Measurements from ENCODE around the gene DENND1A. TPM values are rescaled to one million over a fixed set of nuclear protein-coding genes. Genes with fewer than 3 reads are reported as not detected.
"Not testable (repeated sequence)": the region's sequence is repeated elsewhere in the genome, so short reads cannot be mapped to it uniquely, and the experiment has no call there.

Gene DENND1A
- total and polyA plus RNA-seq, 9 donors = 9.3 to 16.0 (median 13.8) TPM

DNA sequence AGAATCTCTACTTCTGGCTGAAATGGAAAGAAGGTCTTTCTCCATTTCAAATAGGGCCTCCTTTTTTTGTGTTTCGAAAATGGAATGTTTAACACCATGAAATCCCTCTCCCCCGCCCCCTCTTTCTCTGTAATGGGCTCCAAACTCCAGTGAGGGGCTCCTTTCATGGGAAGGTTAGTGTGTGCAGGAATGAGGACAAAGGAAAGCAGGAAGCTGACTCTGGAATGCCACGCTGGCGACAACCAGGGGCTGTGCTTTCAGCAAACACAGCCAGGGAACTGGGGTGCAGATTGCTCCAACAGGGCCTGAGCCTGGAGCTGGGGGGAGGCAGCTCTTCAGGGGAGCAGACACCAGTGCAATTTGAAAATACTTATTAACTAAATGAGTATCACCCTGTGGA, 491.1 kb downstream of the DENND1A start:
- Histone ChIP-seq H3K4me3 (ENCODE audit: low read length) (no peak overlapping the region), H3K27ac (ENCODE audit: low read length) (no peak overlapping the region), H3K27me3 (ENCODE audit: control insufficient read depth, insufficient read depth, low read length) (no peaks in the 10 kb centered on the region), H3K36me3 (ENCODE audit: control insufficient read depth, insufficient read depth, low read length) (peaks cover 21% of the 10 kb centered on the region), H3K4me1 (ENCODE audit: control insufficient read depth, insufficient read depth, low read length) (peaks cover 3% of the 10 kb centered on the region), H3K9me3 (replicated peaks; ENCODE audit: control insufficient read depth, low read depth, low read length) (no peaks in the 10 kb centered on the region)
- no peak for DNase-seq
- WGBS (ENCODE audit: insufficient coverage) = no CpG with 5 or more reads among the region's 4 CpGs

DNA sequence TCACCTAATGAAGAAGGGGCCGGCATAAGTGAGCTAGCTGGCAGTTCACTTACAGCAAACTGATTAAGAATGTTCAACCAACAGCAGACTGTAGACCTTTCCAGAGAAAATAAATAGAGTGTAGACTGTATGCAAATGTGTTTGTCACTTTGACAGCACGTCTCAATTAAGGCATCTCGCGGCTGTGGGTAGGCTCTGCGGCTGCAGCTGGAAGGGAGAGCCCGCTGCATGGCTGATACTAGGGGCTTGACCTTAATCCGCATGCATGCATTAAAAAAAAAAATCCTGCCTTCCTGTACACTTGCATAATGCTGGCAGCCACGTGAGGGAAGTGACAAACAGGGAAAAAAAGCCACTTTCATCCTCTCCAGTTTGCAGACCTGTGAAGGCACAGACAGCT, 491.6 kb downstream of the DENND1A start:
- WGBS (ENCODE audit: insufficient coverage) = 40% methylated on average over 2 of the region's 8 CpGs

DNA sequence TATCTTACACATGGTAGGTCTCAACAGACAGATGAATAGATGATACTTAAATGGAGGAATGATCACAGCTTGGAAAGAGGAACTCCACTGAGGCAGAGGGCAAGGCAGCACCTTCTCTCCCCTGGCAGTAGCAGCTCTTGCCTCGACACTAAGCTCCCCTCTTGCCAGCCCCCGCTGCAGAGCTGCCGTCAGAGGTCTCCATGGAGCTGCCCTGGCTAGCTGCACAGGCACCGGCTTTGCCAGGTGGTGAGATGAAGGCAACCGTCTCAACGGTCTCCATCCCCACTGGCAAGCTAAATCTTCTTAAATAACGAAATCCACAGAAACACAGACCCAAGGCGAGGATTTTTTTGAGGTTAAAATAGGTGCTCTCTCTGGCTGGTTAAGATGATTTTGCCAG, 492.7 kb downstream of the DENND1A start:
- no peak for DNase-seq
- peaks cover 21% of the 10 kb centered on the region for H3K36me3 ChIP-seq (ENCODE audit: control insufficient read depth, insufficient read depth, low read length)

More for the DNA sequence above, 491.6 kb downstream of the DENND1A start:
- no peak for DNase-seq
- no peaks in the 10 kb centered on the region for H3K27me3 ChIP-seq (ENCODE audit: control insufficient read depth, insufficient read depth, low read length)
- peaks cover 3% of the 10 kb centered on the region for H3K4me1 ChIP-seq (ENCODE audit: control insufficient read depth, insufficient read depth, low read length)
- no peak overlapping the region for H3K4me3 ChIP-seq (ENCODE audit: low read length)
- no peak overlapping the region for H3K27ac ChIP-seq (ENCODE audit: low read length)
- peaks cover 21% of the 10 kb centered on the region for H3K36me3 ChIP-seq (ENCODE audit: control insufficient read depth, insufficient read depth, low read length)
- H3K9me3 ChIP-seq (replicated peaks; ENCODE audit: control insufficient read depth, low read depth, low read length) = no peaks in the 10 kb centered on the region

DNA sequence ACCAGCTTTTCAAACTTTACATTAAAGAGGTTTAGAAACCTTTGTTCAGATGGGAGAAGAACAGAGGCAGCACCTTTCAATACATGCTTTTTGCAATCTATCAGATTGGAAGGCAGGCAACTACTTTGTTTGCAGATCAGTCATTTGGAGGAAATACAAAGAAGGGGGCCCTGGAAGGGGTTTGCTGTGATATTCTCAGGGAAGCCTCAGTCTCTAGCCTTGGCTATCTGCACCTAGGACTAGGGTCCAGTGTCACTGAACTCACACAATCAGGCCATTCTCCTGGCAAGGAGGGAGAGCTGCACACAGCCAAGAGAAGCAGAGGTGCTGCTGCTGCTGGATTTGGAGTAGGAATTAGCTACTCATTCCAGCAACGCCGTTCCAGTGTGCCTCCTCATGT, 494.5 kb downstream of the DENND1A start:
- Histone ChIP-seq H3K9me3 (replicated peaks; ENCODE audit: control insufficient read depth, low read depth, low read length) (no peaks in the 10 kb centered on the region), H3K4me3 (ENCODE audit: low read length) (no peak overlapping the region), H3K27ac (ENCODE audit: low read length) (no peak overlapping the region), H3K27me3 (ENCODE audit: control insufficient read depth, insufficient read depth, low read length) (no peaks in the 10 kb centered on the region), H3K36me3 (ENCODE audit: control insufficient read depth, insufficient read depth, low read length) (peaks cover 21% of the 10 kb centered on the region), H3K4me1 (ENCODE audit: control insufficient read depth, insufficient read depth, low read length) (peaks cover 3% of the 10 kb centered on the region)
- 79% methylated on average over 2 of the region's 2 CpGs for WGBS (ENCODE audit: insufficient coverage)
- DNase-seq = no peak

More for the DNA sequence above, 492.7 kb downstream of the DENND1A start:
- H3K27me3 ChIP-seq (ENCODE audit: control insufficient read depth, insufficient read depth, low read length) = no peaks in the 10 kb centered on the region
- H3K4me1 ChIP-seq (ENCODE audit: control insufficient read depth, insufficient read depth, low read length) = peaks cover 3% of the 10 kb centered on the region
- no peaks in the 10 kb centered on the region for H3K9me3 ChIP-seq (replicated peaks; ENCODE audit: control insufficient read depth, low read depth, low read length)
- H3K27ac ChIP-seq (ENCODE audit: low read length) = no peak overlapping the region
- 88% methylated on average over 3 of the region's 8 CpGs for WGBS (ENCODE audit: insufficient coverage)
- H3K4me3 ChIP-seq (ENCODE audit: low read length) = no peak overlapping the region

DNA sequence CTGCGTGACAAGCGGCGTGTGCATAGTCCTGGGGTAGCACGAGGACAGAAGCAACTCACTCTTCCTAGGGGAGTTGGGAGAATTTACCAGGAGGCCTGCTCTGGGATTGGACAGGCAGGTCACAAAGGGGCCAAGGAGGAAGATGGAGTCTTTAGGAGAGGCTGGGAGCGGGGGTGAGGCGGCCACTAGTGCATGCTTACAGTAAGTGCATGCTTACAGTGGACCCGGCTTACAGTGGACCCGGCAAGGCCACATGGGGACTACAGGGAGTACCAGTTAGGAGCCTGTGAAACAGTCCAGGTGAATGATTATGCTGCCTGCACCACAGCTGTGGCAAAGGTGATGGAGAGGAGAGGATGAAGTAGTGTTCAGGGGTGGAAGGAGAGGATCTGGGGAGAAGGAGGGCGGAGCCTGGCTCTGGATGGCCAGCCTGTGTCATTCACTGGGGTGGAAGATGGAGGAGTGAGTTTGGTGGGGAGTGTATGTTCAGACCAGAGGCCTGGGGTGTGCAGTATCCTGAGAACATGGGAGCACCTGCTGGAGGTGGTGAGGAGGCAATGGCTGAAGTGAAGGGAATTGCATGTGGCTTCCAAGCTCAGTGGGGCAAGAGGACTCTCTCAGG, 495.2 kb downstream of the DENND1A start:
- no peak for DNase-seq
- Histone ChIP-seq H3K27me3 (ENCODE audit: control insufficient read depth, insufficient read depth, low read length) (no peaks in the 10 kb centered on the region), H3K36me3 (ENCODE audit: control insufficient read depth, insufficient read depth, low read length) (peaks cover 13% of the 10 kb centered on the region), H3K27ac (ENCODE audit: low read length) (no peak overlapping the region), H3K4me3 (ENCODE audit: low read length) (no peak overlapping the region), H3K9me3 (replicated peaks; ENCODE audit: control insufficient read depth, low read depth, low read length) (no peaks in the 10 kb centered on the region), H3K4me1 (ENCODE audit: control insufficient read depth, insufficient read depth, low read length) (peaks cover 3% of the 10 kb centered on the region)
- 75% methylated on average over 9 of the region's 9 CpGs for WGBS (ENCODE audit: insufficient coverage)

DNA sequence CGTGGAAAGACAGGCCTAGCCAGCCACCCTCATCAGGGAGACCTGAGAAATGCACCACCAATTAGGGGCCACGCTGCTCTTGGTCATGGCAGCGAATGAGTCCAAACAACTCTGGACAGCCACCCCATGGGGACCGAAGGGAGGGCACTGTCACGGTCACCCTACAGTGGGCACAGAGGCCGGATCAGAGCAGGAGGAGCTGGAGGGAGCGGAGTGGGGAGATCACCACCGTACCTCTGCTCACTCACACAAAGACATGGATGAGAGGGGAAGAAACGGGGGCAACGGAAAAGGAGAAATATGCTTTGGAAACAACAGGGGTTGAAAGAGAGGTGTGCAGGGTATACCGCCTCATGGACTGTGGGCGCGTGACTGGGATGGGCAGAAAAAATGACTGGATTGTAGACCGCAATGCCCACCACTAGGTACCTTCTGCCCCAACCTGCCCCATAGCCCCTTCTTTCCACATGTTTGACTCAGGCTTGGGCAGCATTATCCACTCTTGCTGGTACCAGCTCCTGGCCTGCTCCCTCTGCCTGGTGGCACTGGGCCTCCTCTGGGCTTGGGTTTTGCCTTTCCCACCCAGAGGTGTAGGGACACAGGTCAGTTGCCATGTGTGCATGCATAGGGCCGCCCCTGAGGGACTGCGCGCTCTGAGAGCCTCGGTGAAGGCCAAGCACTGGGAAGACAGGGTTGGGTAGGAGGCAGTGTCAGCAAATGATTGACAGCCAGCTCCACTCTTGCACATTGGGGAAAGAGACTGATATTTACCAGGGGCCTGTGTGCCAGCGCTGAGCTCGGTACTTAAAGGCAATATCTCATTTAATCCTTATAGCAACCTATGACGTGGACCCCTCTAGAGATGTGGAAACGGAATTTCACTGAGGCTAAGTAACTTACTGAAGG, 497.3 kb downstream of the DENND1A start:
- H3K4me1 ChIP-seq (ENCODE audit: control insufficient read depth, insufficient read depth, low read length) = no peaks in the 10 kb centered on the region
- no peak overlapping the region for H3K27ac ChIP-seq (ENCODE audit: low read length)
- H3K36me3 ChIP-seq (ENCODE audit: control insufficient read depth, insufficient read depth, low read length) = peaks cover 8% of the 10 kb centered on the region
- no peak overlapping the region for H3K4me3 ChIP-seq (ENCODE audit: low read length)
- no peaks in the 10 kb centered on the region for H3K27me3 ChIP-seq (ENCODE audit: control insufficient read depth, insufficient read depth, low read length)
- 93% methylated on average over 14 of the region's 22 CpGs for WGBS (ENCODE audit: insufficient coverage)
- DNase-seq = no peak
- no peaks in the 10 kb centered on the region for H3K9me3 ChIP-seq (replicated peaks; ENCODE audit: control insufficient read depth, low read depth, low read length)

DNA sequence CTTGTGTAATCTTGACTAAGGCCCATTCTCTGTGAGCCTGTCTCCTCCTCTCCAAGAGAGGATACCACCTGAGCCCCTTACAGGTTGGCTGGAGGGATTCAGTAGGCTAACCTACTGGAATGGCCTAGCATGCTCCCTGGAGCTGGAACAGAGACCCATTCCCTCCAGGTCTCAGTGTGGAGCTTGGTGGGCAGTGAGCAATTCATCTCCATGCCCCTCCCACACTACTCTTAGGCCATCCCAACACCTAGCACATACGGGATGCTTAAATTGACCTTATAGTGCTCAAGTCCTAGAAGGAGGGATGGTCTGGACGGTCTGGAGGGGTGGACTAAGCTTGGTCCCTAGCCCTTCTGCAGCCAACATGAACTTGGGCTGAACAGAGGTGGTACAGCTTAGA, 498.3 kb downstream of the DENND1A start:
- Histone ChIP-seq H3K36me3 (ENCODE audit: control insufficient read depth, insufficient read depth, low read length) (peaks cover 4% of the 10 kb centered on the region), H3K9me3 (replicated peaks; ENCODE audit: control insufficient read depth, low read depth, low read length) (no peaks in the 10 kb centered on the region), H3K27ac (ENCODE audit: low read length) (no peak overlapping the region), H3K27me3 (ENCODE audit: control insufficient read depth, insufficient read depth, low read length) (no peaks in the 10 kb centered on the region), H3K4me3 (ENCODE audit: low read length) (no peak overlapping the region), H3K4me1 (ENCODE audit: control insufficient read depth, insufficient read depth, low read length) (no peaks in the 10 kb centered on the region)
- 75% methylated on average over 1 of the region's 2 CpGs for WGBS (ENCODE audit: insufficient coverage)
- DNase-seq = no peak

DNA sequence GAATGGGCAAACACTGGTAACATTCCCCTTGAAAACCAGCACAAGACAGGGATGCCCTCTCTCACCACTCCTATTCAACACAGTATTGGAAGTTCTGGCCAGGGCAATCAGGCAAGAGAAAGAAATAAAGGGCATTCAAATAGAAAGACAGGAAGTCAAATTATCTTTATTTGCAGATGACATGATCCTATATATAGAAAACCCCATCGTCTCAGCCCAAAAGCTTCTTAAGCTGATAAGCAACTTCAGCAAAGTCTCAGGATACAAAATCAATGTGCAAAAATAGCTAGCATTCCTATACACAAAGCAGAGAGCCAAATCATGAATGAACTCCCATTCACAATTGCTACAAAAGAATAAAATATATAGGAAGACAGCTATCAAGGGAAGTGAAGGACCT, 501.5 kb downstream of the DENND1A start:
- not testable (repeated sequence) for H3K27ac ChIP-seq (ENCODE audit: low read length); H3K27me3 ChIP-seq (ENCODE audit: control insufficient read depth, insufficient read depth, low read length); H3K4me1 ChIP-seq (ENCODE audit: control insufficient read depth, insufficient read depth, low read length); DNase-seq; H3K4me3 ChIP-seq (ENCODE audit: low read length); H3K36me3 ChIP-seq (ENCODE audit: control insufficient read depth, insufficient read depth, low read length); H3K9me3 ChIP-seq (replicated peaks; ENCODE audit: control insufficient read depth, low read depth, low read length)
- WGBS (ENCODE audit: insufficient coverage) = no CpG with 5 or more reads among the region's 1 CpG

DNA sequence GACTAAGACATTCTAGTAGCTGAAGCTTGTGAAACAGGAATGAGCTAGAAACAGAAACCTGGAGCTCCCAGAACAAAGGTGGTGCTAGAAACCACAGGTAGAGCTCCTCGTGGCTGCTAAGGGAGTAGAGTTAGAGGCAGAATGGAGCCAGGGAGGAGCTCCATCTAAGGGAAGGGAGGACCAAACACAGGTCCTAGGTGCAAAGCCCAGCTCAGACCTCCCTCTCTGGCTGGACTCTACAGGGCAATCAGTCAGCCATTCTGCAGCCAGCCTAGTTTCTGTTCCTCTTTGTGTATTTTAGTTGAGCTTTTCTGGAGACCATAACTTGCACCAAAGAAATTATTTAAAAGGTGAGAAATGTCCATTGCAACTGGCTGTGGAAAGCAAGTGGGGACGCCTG, 503.5 kb downstream of the DENND1A start:
- no peak for DNase-seq
- WGBS (ENCODE audit: insufficient coverage) = 55% methylated on average over 2 of the region's 2 CpGs

DNA sequence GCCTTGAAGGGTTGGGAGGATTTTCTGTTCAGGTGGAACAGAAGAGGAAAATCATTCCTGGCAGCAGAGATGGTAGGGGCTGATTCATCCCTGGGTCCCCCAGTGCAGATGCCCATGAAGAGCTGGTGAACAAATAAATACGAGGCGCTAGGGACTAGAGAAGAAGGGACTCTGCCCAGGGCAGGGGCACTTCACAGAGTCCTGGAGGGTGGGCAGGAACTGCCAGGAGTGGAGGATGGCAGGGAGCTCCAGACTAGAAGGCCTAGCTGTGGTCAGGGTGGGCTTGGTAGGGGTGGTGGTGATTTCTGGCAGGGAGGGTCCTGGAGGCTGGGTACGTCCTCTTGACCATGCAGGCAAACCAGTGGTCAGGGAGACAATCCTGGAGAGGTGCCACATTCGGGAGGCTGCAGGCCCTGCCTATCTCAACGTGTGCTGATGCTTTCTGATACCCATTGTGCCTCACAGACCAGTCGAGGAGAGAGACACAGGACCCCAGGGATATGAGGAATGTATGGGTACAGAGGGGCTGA, 504.0 kb downstream of the DENND1A start:
- H3K4me3 ChIP-seq (ENCODE audit: low read length) = no peak overlapping the region
- peaks cover 5% of the 10 kb centered on the region for H3K36me3 ChIP-seq (ENCODE audit: control insufficient read depth, insufficient read depth, low read length)
- peaks cover 2% of the 10 kb centered on the region for H3K4me1 ChIP-seq (ENCODE audit: control insufficient read depth, insufficient read depth, low read length)
- WGBS (ENCODE audit: insufficient coverage) = 84% methylated on average over 6 of the region's 6 CpGs
- no peaks in the 10 kb centered on the region for H3K9me3 ChIP-seq (replicated peaks; ENCODE audit: control insufficient read depth, low read depth, low read length)
- no peaks in the 10 kb centered on the region for H3K27me3 ChIP-seq (ENCODE audit: control insufficient read depth, insufficient read depth, low read length)
- no peak overlapping the region for H3K27ac ChIP-seq (ENCODE audit: low read length)
- no peak for DNase-seq

More for the DNA sequence above, 503.5 kb downstream of the DENND1A start:
- peaks cover 2% of the 10 kb centered on the region for H3K4me1 ChIP-seq (ENCODE audit: control insufficient read depth, insufficient read depth, low read length)
- H3K27me3 ChIP-seq (ENCODE audit: control insufficient read depth, insufficient read depth, low read length) = no peaks in the 10 kb centered on the region
- H3K9me3 ChIP-seq (replicated peaks; ENCODE audit: control insufficient read depth, low read depth, low read length) = no peaks in the 10 kb centered on the region
- H3K36me3 ChIP-seq (ENCODE audit: control insufficient read depth, insufficient read depth, low read length) = peaks cover 5% of the 10 kb centered on the region
- H3K27ac ChIP-seq (ENCODE audit: low read length) = no peak overlapping the region
- no peak overlapping the region for H3K4me3 ChIP-seq (ENCODE audit: low read length)

Data from muscle of leg (tissue), 11 donors.